ENCODE data around the gene NRXN3. TPM values are rescaled to one million over a fixed set of nuclear protein-coding genes. Genes with fewer than 3 reads are reported as not detected.

Gene NRXN3
- total and polyA plus RNA-seq, 2 of the 4 experiments (the other 2 are of a cell fraction) = 4.8 to 25.1 TPM

DNA sequence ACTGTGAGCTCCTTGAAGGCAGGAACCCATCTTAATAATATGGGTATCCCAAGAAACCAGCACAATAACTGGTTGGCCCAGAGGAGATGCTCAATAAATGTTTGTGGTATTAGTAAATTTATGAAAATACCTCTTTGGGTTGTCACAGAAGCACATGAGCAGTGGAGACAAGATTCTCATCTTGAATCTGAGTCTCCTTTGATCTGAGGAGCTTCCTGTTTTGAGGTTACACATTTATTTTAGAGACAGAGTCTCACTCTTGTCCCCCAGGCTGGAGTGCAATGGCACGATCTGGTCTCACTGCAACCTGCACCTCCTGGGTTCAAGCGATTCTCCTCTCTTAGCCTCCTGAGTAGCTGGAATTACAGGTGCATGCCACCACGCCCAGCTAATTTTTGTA lies 247.4 kb downstream of the NRXN3 start:
- intact Hi-C loops (cut with micrococcal nuclease) (no loop called here), in situ Hi-C loops (cut with MboI; ENCODE audit: low sequenced_read_pairs) (no loop called here), dilution Hi-C loops (cut with HindIII; ENCODE audit: low sequenced_read_pairs, unreplicated experiment) (no loop called here)
- Histone ChIP-seq H3K9ac (ENCODE audit: low read depth, low read length) (no peak overlapping the region), H3K23ac (ENCODE audit: low read depth, low read length) (no peak overlapping the region), H3K79me1 (ENCODE audit: low read depth in 1 of 2, low read length in 2 of 2) (no peaks in the 10 kb centered on the region), H3K4me3 (ENCODE audit: insufficient read depth, low read depth, low read length) (no peak overlapping the region), H3K14ac (replicated peaks; ENCODE audit: low read depth, low read length) (no peak overlapping the region), H4K91ac (ENCODE audit: insufficient read depth, low read depth, low read length) (no peak overlapping the region), H3K18ac (ENCODE audit: low read depth, low read length) (no peak overlapping the region), H3K4me1 (ENCODE audit: control insufficient read depth, insufficient read depth, low read length) (no peaks in the 10 kb centered on the region), H2BK15ac (ENCODE audit: low read depth, low read length) (no peak overlapping the region), H3K4ac (ENCODE audit: low read depth, low read length) (no peak overlapping the region), H2BK120ac (ENCODE audit: low read depth, low read length) (no peak overlapping the region), H4K20me1 (ENCODE audit: insufficient read depth, low read length) (no peaks in the 10 kb centered on the region), H2BK5ac (ENCODE audit: low read depth, low read length, poor library complexity, severe bottlenecking) (no peak overlapping the region), H4K8ac (ENCODE audit: low read depth in 2 of 2, low read length in 2 of 2) (no peak overlapping the region), H2BK20ac (ENCODE audit: low read depth, low read length) (no peak overlapping the region), H3K27ac (ENCODE audit: insufficient read depth, low read length) (no peak overlapping the region), H3K27me3 (ENCODE audit: control insufficient read depth, insufficient read depth, low read length) (no peaks in the 10 kb centered on the region), H3K56ac (ENCODE audit: extremely low read depth, insufficient read depth, low read length) (no peak overlapping the region), H3K36me3 (ENCODE audit: control insufficient read depth, insufficient read depth, low read length) (no peaks in the 10 kb centered on the region), H2AFZ (replicated peaks; ENCODE audit: low read length, poor library complexity) (no peak overlapping the region), H3K4me2 (ENCODE audit: low read depth, low read length) (no peak overlapping the region), H2AK9ac (replicated peaks; ENCODE audit: low read depth, low read length, poor library complexity) (no peak overlapping the region), H2AK5ac (ENCODE audit: low read depth, low read length) (no peak overlapping the region), H3K9me1 (ENCODE audit: insufficient read depth, low read length) (no peaks in the 10 kb centered on the region), H3K9me3 (ENCODE audit: control insufficient read depth, insufficient read depth, low read length) (peaks cover 22% of the 10 kb centered on the region), H4K5ac (ENCODE audit: low read depth, low read length) (no peak overlapping the region)
- POLR2A ChIA-PET (ENCODE audit: unreplicated experiment) = no interaction called here
- CTCF ChIA-PET = no interaction called here
- DNase-seq (no peak), ATAC-seq (ENCODE audit: low read depth) (no peak)
- no CpG with 5 or more reads among the region's 3 CpGs for WGBS, 2 experiments (ENCODE audit: extremely low coverage in 2 of 2, insufficient read length in 1 of 2)
- TF ChIP-seq NFE2L2 (IDR thresholded peaks at IDR 0.05; ENCODE audit: low read depth, low read length) = no peak
- TF ChIP-seq BHLHE40 (IDR thresholded peaks at IDR 0.05; ENCODE audit: low read depth, low read length) = no peak
- no peak for TF ChIP-seq POLR2A (IDR thresholded peaks at IDR 0.05; ENCODE audit: low read depth, low read length)
- no peak for TF ChIP-seq RCOR1 (IDR thresholded peaks at IDR 0.05; ENCODE audit: insufficient replicate concordance, low read length)
- no peak for TF ChIP-seq MXI1 (IDR thresholded peaks at IDR 0.05; ENCODE audit: borderline replicate concordance, low read depth, low read length)
- TF ChIP-seq CTCF (conservative IDR thresholded peaks at IDR 0.05; ENCODE audit: low read depth, low read length) = no peak
- no TSS peak for BruUV-seq (replicated peaks)

Data from IMR-90 (cell line).